OCI-M2 (cell line): Measurements from ENCODE around the gene IZUMO4.

Experiments used
- DNase-seq: peaks from one replicate; lab custom pipeline; 2025; ENCODE audit not compliant: unreplicated experiment; lab: John Stamatoyannopoulos, UW

The IZUMO4 gene

DNA sequence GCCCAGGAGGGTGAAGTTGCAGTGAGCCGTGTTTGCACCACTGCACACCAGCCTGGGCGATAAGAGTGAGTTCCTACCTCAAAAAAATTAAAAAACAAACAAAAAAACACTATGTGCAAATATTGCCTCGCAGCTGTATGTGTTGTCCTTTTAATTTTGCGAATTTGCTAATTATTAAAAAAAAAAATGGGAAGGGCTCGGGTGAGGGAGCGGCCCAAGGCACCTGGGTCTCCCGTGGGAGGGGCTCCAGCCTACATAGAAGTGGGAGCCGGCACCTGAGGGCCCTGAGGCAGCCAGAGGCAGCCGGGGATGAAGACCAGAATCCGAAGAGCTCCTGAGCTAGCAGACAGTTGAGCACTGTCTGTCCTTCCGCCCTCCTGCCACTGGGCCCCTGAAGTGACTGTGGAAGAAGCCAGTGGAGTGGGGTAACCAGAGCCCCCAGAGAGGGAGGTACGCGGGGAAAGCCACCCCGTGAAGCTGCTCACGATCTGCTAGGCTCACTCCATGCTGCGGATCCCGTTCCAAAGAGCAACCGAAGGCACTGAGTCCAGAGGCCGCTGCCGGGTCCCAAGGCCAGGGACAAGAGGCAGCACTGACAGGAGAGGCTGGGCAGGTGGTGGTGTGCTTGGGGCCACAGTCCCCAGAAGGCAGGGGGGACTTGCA, 6.5 kb downstream of the IZUMO4 start:
- no peak for DNase-seq

DNA sequence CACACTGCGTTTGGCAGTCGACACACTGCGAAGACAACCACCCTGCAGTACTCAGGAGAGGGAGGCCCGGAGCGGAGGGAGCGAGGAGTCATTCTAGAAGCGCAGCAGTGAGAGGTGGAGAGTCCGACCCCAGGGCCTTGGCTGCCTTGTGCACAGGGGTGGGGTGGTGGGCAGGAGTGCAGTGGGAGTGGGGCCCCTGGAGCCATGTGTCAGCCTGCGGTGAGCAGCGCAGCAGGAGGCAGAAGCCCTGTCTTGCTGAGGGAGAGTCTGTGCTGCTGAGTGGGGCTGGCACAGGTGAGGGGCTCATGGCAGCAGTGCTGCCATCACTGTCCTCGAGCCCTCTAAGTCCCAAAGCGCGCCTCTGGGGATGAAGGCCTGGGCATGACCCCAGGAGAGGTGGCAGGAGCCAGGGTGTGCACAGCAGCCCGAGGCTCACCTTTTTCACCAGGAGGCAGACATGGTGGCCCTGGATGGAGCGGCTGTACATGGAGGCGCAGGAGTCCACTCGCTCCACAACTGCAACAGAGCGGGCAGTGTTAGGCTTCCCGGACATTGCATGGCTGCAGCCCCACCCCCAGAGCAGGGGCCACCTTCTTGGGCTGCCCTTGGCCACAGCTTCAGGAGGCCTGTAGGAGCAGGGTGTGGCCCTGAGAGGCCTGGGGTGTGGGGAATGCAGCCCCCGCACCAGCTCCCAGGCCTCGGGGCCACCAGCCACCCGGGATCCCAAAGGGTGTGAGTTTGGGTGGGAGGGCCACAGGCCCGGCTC, 11.7 kb downstream of the IZUMO4 start:
- DNase-seq: no peak

DNA sequence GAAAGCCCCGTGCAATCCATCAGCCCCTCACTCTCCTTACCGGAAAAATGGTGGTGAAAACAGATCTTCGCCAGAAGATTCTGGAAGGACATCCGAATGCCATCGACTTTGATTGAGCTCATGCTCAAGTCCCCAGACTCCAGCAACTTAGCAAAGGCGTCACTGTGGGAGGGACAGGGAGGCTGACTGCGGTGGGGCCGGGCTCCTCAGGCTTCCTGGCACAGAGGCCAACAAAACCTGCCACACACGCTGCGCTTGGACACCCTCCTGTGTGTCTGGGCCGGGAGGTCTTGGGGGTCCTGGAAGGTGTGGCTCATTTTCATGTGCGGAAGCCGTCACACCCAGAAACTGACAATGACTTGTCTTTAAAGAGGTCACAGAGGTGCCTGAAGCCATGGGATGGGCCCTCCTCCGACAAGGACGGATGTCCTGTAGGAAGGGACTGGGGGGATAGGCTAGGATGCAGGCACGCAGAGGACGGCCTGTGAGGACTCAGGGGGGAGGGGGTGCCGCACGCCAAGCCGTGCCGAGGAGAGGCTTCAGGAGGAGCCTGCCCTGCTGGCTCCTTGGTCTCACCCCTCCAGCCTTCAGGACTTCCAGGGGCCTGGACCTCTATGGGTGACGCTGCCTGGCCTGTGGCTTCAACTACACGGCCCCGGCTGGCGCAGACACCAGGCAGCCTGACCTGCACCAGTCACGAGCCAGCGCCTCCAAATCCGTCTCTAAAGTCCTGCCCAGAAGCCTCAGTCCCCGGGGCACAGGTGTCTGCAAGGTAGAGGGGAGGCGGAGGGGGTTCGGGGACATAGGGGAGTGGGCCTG, 12.5 kb downstream of the IZUMO4 start:
- DNase-seq: no peak

DNA sequence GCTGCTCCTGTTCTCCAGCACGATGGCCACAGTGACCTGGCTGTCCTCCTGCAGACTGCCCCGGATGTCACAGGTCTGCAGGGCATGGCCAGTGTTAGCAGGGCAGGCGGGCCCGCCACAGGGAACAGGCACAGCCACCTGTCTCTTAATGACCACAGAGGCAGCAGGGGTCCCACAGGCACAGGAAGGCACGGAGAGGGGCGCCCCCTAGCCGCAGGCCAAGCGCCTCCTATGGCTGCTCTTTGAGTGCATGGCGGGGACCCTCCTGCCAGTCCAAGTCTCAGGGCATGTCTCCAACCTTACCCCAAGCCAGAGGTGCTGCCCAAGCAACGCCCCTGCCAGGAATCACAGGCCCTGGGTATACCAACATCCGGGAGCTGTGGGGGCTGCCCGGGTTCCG, 14.1 kb downstream of the IZUMO4 start:
- DNase-seq: no peak

DNA sequence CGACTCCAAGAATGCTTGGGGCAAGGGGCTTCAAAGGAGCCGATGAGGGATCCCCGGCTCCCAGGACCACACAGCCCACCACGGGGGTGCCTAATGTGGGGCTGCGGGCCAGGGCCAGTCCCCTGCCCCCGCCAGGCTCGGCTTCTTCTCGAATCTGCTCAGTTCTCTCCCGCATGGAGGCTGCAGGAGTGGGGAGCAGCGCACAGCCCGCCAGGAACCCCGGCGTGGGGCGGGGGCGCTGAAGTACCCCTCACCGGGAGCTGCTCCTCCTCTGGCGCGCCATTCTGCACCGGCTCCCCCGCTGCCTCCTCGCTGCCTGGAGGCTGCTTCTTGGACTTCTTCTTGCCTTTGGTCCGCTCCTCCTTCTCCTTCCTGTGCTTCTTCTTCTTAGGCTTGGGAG, 14.7 kb downstream of the IZUMO4 start:
- no peak for DNase-seq

DNA sequence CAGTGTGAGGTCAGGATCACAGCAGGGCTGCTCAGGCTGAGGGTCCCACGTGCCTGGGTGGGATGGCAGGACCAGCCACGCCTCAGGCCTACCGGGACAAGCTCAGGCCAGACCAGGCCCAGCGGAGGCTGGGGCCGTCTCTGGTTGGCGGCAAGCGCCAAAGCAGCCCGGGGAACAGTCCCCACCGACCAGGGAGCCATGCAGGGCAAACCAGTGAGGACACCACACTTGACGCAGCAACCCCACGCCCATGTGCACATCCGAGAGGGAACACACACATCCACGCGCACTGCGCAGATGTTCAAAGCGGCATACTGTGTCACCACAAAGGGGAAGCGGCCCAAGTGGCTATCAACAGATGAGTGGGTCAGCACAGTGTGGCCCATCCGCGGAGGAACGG, 15.2 kb downstream of the IZUMO4 start:
- no peak for DNase-seq

DNA sequence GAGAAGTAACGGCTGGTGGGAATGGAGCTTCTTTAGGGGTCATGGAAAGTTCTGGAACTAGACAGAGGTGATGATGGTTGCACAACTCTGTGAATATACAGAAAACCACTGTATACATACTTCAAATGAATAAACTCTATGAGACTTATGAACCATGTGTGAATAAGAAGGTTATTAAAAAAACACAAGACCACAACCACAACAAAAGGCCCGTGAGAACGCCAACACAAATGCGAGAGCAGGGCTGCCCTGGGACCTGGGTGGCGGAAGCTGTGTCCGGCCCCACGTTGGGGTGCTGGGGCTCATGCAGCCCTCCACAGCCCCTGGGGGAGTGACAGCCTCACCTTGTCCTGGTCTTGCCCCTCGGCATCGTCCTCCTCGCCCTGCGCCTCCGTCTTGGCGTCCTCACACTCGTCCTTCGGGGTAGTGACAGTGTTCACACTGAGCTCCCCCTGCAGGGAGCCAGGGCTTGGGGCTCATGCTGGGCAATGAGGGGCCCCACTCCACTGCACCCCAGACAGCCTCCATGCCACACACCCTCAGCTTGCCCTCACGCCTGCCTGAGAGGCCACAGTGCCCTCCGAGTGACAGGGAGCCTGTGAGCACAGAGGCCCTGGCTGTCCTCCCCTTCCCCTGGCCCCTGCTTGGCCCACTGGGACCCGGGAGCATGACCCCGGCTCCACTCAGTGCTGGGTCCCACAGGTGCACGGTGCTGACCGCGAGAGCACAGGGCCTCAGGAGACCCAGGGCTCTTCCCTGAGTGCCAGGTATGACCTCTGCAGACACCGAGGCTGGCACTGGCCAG, 16.0 kb downstream of the IZUMO4 start:
- no peak for DNase-seq

DNA sequence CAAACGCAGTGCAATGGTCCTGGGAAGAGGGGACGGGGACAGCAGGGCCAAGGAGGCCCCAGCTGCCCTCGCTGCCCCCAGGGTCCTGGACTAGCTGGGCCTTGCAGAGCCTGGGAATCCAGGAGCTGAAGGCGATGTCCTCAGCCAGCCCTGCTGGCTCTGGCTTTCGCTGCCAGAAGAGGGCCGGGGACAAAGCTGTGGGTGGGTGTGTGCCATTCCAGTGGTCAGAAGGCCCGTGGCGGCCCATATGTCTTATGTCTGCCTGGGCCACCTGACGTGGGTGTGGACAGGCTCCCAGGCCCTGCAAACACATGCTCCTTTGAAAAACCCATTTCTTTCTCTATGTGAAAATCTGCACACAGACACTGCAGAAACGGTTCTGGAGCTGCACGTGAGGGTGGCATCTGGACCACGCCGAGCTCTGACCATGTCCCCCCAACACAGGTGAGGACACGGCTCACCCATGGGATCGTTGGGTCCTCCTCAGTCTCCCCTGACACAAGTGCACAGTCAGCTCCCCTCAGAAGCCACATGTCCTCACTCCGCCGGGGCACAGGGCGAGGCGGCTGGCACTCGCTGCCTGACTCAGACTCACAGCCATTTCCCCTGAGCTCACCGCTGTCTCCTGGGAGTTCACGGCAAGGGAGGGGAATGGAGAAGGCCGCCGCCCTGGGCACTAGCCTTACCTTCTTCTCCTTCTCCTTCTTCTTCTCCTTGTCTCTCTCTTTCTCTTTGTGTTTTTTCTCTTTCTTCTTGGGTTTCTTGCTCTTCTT, 16.9 kb downstream of the IZUMO4 start:
- DNase-seq: no peak

DNA sequence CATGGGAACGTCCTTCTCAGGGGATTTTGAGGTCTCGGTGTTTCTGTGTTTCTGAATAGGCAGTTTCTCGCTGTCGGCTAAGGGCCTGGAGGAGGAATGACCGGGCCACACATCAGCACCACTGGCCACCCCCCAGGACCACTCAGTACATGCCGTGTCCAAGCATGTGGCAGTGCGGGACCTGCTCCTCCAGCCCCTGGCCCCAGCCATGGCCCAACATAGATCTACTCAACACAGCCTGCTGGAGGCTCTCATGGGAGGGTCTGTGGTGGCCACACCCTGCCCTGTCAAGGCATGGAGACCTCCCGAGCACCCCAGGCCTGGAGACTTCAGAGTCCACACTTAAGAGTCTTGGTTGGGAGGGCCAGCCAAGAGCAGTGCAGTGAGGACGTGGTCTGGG, 17.5 kb downstream of the IZUMO4 start:
- DNase-seq: no peak

DNA sequence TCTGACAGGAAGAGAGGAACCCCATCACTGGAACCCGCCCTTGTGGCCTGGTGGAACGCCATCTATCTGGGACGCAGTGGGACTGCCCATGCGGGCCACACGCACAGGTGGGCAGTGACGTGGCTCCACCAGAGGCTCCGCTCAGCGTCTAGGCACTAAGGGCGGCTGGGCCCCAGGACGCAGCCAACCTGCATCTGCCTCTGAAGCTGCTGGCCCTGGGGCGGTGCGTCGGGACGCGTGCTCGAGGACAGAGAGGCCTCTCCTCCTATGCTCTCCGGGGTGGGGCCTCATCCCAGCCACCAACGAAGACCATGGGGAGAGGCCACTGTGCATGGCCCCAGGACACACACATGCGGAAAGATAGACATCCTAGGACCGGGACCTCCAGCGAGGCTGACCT, 18.1 kb downstream of the IZUMO4 start:
- no peak for DNase-seq

DNA sequence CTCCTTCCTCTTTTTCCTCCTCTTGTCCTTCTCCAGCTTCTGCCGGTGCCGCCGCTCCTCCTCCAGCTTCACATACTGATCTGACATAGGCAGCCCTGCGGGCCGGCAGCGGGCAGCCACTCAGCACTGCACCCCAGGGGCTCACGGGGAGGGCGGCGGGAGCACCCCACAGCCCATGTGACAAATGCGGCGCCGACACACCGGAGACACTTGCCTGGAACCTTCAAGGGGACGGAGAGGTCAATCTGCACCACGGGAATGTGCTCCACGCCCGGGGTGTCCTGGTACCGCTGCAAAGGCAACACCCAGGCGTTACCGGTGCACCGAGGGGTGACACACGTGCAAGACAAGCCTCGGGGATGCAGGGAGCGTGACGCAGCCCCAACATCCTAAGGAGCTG, 18.6 kb downstream of the IZUMO4 start:
- DNase-seq: no peak

DNA sequence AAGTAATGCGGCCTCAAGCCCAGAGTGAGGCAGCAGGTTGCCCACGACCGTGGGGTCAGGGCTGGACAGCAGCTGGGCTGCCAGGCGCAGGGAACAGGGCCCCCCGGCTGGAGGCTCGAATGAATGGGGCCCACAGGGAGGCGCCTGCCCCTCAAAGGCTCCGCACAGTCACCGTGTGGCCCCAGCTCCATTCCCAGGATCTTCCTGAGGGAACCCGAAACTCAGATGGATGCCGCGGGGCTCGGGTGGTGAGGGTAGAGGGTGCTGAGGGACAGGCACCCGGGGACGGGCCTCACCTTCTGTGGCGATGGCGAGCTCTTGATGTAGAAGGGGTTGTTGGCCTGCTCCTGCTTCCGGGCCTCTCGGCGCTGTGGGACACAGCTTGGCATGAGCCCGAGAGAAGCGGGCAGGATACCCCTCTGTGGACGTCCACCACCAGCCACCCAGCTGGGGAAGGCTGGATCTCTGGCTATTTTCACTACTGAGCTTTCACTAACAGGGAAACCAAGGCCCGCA, 19.3 kb downstream of the IZUMO4 start:
- no peak for DNase-seq

DNA sequence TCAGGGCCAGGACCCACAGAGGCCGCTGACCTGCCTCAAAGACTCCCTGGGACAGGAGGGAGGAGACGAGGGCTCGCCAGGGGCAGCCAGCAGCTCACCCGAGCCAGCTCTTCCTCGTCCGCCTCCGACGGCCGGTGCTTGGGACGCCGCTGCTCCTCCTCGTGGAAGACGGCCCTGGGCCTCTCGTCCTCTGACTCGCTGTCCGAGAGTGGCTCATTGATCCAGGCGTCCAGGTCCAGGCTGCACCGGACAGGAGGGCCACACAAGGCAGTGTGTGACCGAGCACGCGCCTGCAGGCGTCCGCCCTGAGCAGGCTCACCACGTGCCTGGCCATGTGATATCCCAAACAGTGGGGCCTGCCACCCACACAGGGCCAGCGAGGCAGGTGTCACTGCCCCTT, 19.8 kb downstream of the IZUMO4 start:
- DNase-seq: no peak

DNA sequence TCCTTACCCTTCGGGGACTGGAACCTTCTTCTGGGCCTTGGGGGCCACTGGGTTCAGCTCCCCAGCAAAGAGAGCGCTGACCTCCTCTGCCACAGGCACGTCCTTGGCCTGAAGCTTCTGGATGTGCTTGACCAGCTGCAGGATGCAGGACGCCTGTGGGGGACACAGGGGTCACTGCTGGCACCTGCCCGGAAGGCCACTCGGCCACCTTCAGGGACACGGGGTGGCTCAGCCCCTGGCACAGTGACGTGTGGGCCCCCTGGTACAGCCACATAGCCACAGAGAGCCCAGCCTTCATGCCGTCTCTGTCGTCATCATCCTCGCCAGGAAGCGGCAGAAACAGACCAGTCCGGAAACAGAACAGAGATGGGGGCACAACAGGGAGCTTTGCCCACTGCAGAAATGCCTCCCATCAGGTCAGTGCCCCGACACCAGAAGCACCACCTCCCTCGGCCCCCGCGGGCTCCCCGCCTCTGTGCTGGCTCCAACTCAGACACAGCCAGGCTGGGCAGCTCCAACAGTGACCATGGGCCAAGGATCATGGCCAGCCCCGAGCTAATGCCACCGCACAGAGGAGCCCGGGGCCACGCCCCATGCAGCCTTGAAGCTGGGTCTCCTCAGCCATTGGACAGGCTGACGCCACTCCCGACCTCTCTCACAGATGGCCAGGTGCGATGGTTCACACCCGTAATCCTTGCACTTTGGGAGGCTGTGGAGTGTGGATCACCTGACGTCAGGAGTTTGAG, 20.7 kb downstream of the IZUMO4 start:
- no peak for DNase-seq

DNA sequence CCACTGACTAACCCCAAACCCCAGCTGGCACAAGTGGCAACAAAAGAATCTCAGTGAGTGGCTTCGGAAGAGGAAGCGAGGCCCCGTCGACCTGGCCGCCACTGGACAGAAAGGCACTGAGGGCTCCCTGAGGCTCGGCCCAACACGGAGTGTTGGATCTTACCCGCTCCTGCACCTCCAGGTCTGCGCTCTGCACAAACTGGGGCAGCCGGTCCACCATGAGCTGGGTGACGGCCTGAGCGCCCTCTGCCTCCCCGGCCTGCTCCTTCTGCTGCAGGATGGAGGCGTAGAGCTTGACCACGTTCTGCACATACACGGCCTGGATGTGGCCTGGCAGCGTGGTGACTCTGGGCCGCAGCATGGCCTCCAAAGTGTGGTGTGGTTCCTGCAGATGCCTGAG, 21.7 kb downstream of the IZUMO4 start:
- DNase-seq: no peak

DNA sequence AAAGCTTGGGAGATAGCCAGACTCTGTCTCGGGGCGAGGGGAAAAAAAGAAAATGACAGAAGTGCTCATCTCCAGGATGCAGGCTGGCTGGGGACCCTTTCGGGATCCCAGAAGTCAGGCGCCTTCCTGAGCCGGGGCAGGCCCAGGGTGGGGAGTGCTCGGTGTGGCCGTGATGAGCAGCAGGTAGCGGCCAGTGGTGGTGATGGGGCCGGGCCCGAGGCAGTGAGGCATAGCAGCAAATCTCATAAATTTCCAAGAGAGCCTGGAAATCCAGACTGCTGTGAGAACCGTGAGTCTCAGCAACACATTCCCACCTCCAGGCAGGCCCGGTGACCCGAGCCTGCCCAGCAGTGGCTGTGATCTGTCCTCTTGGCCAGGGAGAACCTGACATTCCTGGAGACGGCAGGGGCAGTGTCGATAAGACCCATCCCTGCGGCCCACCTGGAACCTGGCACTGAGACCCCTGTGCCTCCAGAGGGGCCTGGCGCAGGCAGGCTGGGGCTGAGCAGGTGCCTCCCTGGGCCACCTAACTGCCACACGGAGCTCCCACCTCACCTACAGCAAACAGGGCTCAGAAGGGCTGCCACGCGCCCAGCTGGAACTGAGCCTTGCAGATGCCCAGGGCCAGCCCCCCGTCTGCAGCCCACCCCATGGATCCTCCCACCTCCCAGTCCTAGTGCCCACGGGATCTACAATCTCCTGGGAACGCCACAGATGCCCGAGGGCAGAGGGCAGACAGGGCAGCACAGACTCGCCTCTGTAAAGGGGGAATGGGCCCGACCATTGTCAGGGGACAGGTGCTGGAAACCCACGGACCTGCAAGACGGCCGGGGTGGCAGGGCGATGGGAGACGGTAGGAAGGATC, 23.4 kb downstream of the IZUMO4 start:
- no peak for DNase-seq

DNA sequence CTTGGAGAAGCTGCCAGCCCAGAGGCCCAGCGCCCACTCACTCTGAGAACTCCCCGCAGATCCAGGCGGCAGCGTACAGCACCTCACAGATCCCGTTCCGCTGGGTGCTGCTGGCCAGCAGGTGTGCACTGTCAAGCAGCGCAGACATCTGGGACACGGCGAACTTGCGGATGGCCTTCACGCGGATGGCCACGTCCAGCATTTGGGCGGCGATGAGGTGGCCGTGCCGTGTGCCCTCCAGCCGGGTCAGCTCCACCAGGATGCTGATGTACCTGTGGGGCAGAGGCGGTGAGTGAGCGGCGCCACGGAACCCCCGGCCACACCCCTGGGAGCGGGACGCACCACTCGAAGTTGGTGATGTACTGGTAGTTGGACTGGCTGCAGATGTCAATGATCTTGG, 24.1 kb downstream of the IZUMO4 start:
- no peak for DNase-seq

DNA sequence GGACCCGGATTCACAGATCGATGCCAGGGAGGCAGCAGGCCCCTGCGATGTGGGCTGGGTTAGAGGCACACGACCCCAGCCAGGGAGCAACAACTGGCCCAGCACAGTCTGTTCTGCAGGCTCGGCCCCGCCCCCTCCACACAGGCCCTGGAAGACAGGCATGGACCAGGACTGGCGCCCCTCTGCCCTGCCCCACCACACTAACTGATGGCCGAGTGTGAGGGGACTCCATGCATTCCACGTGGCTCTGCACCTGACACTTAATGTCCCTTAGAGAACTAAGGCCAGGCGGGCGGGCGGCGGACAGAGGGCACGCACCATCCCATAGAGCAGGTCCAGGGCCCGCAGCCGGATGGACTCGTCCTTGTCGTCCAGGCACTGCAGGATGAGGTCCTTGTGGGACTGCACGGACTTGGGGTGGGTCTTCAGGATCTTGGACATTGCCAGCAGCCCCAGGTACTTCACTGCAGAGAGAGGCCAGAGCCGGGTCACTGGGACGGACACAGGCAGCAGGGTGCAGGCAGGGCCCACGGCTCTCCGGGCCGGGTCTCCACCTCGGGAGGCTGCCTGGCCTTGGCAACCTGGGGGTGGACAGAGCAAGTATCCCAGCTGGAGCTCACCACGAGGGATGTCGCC, 24.8 kb downstream of the IZUMO4 start:
- no peak for DNase-seq
